ENCODE results near the gene C6orf89. TPM values are rescaled to one million over a fixed set of nuclear protein-coding genes. Genes with fewer than 3 reads are reported as not detected.

Gene C6orf89
- total RNA-seq, 1 experiment from 2014 or later: 32.9 TPM

GRCh38 chr6:36916126-36916525 lies 30.4 kb downstream of the C6orf89 start:
- POLR2A ChIA-PET: no interaction called here
- H3K27me3 ChIP-seq (ENCODE audit: insufficient read depth, low read length): no peaks in the 10 kb centered on the region
- RAD21 ChIA-PET (ENCODE audit: low non-redundant PET in 1 of 2, low total read pairs in 2 of 2, uncharacterized antibody in 2 of 2, unreplicated experiment in 2 of 2): no interaction called here
- H3K4me2 ChIP-seq (ENCODE audit: low read length): peak overlapping the region; percentile 22
- no peak for ATAC-seq
- peaks cover 24 to 58% of the 10 kb centered on the region in 2 experiments for H3K4me1 ChIP-seq (ENCODE audit: control insufficient read depth in 1 of 2, insufficient read depth in 2 of 2, low read length in 2 of 2)
- no peaks in the 10 kb centered on the region for H3K79me2 ChIP-seq (ENCODE audit: insufficient read depth, low read length)
- no peak overlapping the region for H2AFZ ChIP-seq (ENCODE audit: low read depth, low read length, poor library complexity, severe bottlenecking)
- no peaks in the 10 kb centered on the region for H3K9me3 ChIP-seq (ENCODE audit: control insufficient read depth in 1 of 2, insufficient read depth in 1 of 2, low read depth in 1 of 2, low read length in 2 of 2)
- H4K20me1 ChIP-seq (ENCODE audit: insufficient read depth): no peaks in the 10 kb centered on the region
- H3K9ac ChIP-seq (ENCODE audit: low read length): no peak overlapping the region
- CTCF ChIA-PET: no interaction called here
- no peak for DNase-seq (ENCODE audit: low read depth, low spot score)
- TF ChIP-seq EGR1 (IDR thresholded peaks at IDR 0.05; ENCODE audit: low read depth) (peak; percentile 36; the same call in 1 of the 2 replicates), ELF1 (IDR thresholded peaks at IDR 0.05; ENCODE audit: borderline replicate concordance, low read depth) (no peak)
- peaks cover 6 to 7% of the 10 kb centered on the region in 2 experiments; a peak in 3 of 4 replicates for H3K36me3 ChIP-seq (ENCODE audit: control insufficient read depth in 1 of 2, insufficient read depth in 2 of 2, low read length in 2 of 2)
- no TSS peak for BruUV-seq (replicated peaks)
- no peak overlapping the region for H3K27ac ChIP-seq (ENCODE audit: low read depth, low read length)
- intact Hi-C loops (cut with micrococcal nuclease): loop anchor here (10.0 kb wide), 1 partner anchor 289 kb away; no protein-coding TSS in a partner anchor
- H3K4me3 ChIP-seq (replicated peaks in 1 of 2; ENCODE audit: low read depth in 1 of 2, low read length in 2 of 2): no peak overlapping the region
- H3K9me2 ChIP-seq (ENCODE audit: insufficient read depth): no peaks in the 10 kb centered on the region

- no TSS peak for BruUV-seq (replicated peaks)
- Histone ChIP-seq H3K4me2 (ENCODE audit: low read length) (no peak overlapping the region), H3K9ac (ENCODE audit: low read length) (no peak overlapping the region), H4K20me1 (ENCODE audit: insufficient read depth) (no peaks in the 10 kb centered on the region), H3K36me3 (ENCODE audit: control insufficient read depth in 1 of 2, insufficient read depth in 2 of 2, low read length in 2 of 2) (peaks cover 6 to 7% of the 10 kb centered on the region in 2 experiments; a peak in 3 of 4 replicates), H3K9me2 (ENCODE audit: insufficient read depth) (no peaks in the 10 kb centered on the region), H3K79me2 (ENCODE audit: insufficient read depth, low read length) (no peaks in the 10 kb centered on the region), H3K4me3 (replicated peaks in 1 of 2; ENCODE audit: low read depth in 1 of 2, low read length in 2 of 2) (no peak overlapping the region), H3K27me3 (ENCODE audit: insufficient read depth, low read length) (no peaks in the 10 kb centered on the region), H3K9me3 (ENCODE audit: control insufficient read depth in 1 of 2, insufficient read depth in 1 of 2, low read depth in 1 of 2, low read length in 2 of 2) (no peaks in the 10 kb centered on the region), H2AFZ (ENCODE audit: low read depth, low read length, poor library complexity, severe bottlenecking) (no peak overlapping the region), H3K27ac (ENCODE audit: low read depth, low read length) (no peak overlapping the region), H3K4me1 (ENCODE audit: control insufficient read depth in 1 of 2, insufficient read depth in 2 of 2, low read length in 2 of 2) (peaks cover 17 to 50% of the 10 kb centered on the region in 2 experiments)
- RAD21 ChIA-PET (ENCODE audit: low non-redundant PET in 1 of 2, low total read pairs in 2 of 2, uncharacterized antibody in 2 of 2, unreplicated experiment in 2 of 2): no interaction called here
- DNase-seq (ENCODE audit: low read depth, low spot score) (no peak), ATAC-seq (no peak)
- CTCF ChIA-PET: no interaction called here
- POLR2A ChIA-PET: no interaction called here
- TF ChIP-seq CEBPB (IDR thresholded peaks at IDR 0.05; ENCODE audit: low read depth) (no peak), SP1 (IDR thresholded peaks at IDR 0.05; ENCODE audit: low read depth) (no peak), POLR2A (IDR thresholded peaks at IDR 0.05; ENCODE audit: borderline replicate concordance, extremely low read depth, insufficient read depth, insufficient read length) (no peak), EZH2 (IDR thresholded peaks at IDR 0.05) (no peak), YY1 (IDR thresholded peaks at IDR 0.05; ENCODE audit: extremely low read depth, insufficient replicate concordance, low read depth, low read length) (no peak), EGR1 (IDR thresholded peaks at IDR 0.05; ENCODE audit: low read depth) (no peak), ZFX (IDR thresholded peaks at IDR 0.05) (no peak), ELF1 (IDR thresholded peaks at IDR 0.05; ENCODE audit: borderline replicate concordance, low read depth) (no peak)
- intact Hi-C loops (cut with micrococcal nuclease): loop anchor here (10.0 kb wide), 1 partner anchor 287 kb away; no protein-coding TSS in a partner anchor
Observed at GRCh38 chr6:36917541-36918193, 31.9 kb downstream of the C6orf89 start.

Measured in HCT116 (cell line).